ENCODE measurements around the gene TUBA3E.
"Not testable (repeated sequence)": the region's sequence is repeated elsewhere in the genome, so short reads cannot be mapped to it uniquely, and the experiment has no call there.

TUBA3E gene

DNA sequence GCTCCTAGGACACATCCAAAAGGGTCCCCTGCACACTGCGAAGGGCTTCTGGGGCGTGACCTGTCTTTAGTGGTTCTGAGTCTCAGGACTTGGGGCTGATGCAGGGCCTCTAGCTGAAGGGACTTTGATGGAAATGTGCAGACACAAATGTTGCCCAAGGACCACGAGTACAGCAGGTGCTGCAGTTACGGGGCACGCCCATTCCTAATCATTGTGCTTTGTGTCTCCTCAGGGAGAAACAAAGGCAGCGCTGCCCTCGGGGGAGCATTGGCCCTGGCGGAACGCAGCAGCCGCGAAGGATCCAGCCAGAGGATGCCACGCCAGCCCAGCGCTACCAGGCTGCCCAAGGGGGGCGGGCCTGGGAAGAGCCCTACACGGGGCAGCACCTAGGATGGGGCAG lies 8.0 kb downstream of the TUBA3E start:
- DNase-seq = no peak

DNA sequence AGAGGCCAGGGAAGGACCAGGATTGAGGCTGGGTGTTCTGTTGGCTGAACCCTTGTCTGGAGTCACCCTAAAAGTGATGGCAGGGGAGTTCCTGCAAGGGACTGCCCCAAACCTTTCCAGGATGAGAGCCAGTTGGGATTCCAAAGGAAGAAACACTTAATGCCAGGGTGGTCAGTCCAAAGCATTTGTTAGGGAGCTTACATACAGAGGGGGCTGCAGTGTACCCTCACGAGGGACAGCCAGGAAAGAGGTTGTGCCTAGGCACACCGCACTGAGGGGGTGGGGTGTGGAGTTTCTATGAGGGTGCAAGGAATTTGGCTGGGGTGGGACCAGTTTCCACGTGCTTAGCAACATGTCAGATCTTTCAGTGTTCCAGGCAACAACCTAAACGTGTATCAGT lies 9.3 kb downstream of the TUBA3E start:
- DNase-seq = not testable (repeated sequence)

- DNase-seq = not testable (repeated sequence)
Measured at GRCh38 chr2:130187859-130188792, 10.1 kb downstream of the TUBA3E start.

GRCh38 chr2:130187268-130187667 lies 11.0 kb downstream of the TUBA3E start:
- DNase-seq = no peak

DNA sequence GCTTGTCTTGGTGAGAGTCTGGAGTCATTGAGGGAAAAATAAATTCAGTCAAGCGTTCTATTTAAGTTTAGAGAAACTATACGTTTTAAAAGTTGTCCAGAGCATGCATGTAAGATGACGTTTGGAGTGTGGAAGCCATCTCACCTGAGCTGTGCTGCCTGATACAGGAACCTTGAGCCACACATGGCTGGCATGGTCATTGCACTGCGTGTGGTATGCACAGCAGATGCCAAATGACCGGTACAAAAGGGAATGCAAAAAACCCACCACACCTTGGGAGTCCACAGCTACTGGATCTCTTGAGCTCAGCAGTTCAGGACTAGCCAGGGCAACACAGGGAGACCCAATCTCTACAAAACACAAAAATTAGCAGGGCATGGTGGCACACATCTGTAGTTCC lies 11.8 kb downstream of the TUBA3E start:
- DNase-seq = no peak

GRCh38 chr2:130185896-130186295 lies 12.3 kb downstream of the TUBA3E start:
- no peak for DNase-seq

GRCh38 chr2:130185436-130185835 lies 12.8 kb downstream of the TUBA3E start:
- no peak for DNase-seq

DNA sequence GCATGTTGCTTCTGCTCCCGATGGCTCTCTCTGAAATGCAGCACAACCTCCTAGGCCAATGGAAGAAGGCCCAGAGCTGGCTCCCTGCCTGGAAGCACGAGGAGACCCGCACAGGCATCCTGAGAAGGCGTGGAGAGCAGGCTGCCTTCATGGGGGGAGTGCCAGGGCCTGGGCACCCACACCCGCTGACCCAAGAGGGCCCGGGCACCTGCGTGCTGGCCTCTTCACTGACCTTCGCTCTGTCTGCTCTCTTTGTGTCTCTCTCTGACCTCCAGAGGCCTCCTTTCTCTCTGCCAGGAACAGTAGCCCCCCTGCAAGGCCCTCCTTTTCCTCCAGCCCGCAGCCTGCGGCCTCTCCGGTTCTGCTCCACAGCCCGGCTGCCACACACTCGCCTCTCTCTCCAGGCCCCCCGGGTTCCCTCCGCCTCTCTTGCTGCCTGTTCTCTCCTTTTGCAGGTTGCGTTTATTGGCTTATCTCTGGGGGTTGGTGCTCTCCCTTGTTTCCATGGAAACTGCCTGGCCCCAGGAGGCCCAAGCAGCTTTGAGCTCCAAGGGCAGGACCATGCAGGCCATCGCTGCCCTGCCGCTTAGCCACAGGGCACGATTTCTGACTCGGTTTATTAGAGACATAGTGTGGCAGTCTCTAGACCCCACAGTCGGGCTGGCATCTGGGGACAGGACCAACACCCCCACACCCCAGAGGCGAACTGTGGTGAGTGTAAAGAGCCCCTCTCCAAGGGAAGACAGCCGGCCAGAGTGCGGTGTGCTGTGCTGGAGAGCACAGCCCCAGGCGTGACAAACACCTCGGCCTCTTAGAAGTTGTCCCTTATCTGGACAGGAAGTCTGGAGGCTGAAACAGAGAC lies 14.5 kb downstream of the TUBA3E start:
- no peak for DNase-seq

DNA sequence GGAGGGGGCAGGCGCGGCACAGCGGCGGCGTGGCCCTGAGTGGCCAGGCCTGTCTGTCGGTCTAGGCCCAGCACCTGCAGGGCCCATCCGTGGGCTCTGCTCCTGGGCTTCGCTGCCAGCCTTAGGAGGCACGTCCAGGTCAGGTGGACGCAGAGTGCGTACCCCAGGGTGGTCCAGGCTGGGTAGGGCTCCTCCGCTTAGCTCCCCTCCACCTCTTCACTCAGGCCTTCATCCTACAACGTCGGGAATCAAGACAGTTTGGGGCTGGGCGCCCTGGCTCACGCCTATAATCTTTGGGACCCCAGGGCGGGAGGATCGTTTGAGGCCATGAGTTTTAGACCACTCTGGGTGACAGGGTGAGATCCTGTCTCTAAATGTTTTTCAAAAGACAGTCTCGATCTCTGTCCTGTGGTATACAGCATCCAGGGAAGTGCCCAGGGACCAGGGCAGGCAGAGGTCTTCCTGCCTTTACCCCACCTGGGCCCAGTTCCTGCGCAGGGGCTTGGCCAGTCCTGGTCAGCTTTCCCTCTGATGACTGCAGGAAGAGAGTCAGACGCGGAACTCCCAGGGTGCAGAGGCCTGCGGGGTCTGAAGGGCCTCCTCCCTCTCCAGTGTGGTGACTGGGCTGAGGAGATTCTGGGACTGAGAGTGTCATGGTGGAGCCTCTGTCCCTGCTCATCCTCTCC lies 15.3 kb downstream of the TUBA3E start:
- DNase-seq = not testable (repeated sequence)

GRCh38 chr2:130181880-130182682 lies 16.2 kb downstream of the TUBA3E start, which contains the start of gene MZT2B:
TSS of gene MZT2B (plus strand) at chr2:130182262. CDS start at chr2:130182283, 21 bp downstream.
- DNase-seq = peak; percentile 75

GRCh38 chr2:130181325-130181879 lies 16.8 kb downstream of the TUBA3E start, which contains the start of gene SMPD4:
TSS of gene SMPD4 (minus strand) at chr2:130181602. CDS start at chr2:130176592, 5,010 bp downstream.
- DNase-seq = peak; percentile 94

DNA sequence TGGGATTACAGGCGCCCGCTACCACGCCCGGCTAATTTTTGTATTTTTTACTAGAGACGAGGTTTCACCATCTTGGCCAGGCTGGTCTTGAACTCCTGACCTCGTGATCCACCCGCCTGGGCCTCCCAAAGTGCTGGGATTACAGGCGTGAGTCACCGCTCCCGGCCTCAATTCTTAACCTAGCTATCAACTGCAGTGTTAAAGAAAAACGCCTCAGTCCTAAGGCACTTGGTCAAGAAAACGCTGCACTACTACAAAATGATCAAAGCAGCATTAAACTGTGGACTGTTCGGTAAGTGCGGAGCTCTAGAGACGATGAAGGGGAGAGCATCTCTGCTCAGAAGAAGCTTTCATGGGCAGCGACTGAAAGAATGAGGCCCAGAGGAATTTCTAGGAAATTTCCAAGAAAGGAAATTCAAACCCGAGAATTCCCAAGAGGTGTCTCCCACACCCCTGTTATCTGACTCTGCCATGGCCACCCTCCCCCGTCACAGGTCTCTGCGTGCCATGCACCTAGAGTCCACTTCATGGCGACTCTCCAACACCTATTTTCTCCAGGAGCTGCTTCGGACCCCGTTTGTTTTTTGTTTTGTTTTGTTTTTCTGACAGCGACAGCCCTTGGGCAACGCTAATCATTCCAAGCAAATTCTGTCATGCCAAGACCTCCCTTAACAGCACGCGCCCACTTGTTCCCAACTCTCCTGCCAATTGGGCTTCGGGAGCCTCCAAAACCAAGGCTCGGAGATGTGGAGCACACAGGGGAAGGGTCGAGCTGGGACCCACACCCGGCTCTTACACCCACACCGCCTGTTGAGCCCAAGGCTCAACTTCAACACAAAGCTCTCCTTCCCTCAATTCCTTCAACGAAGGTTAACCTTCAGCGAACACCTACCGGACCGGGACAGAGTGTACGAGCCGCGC lies 17.6 kb downstream of the TUBA3E start:
- not testable (repeated sequence) for DNase-seq

GRCh38 chr2:130174866-130175265 lies 23.4 kb downstream of the TUBA3E start:
- not testable (repeated sequence) for DNase-seq

- no peak for DNase-seq
Measured at GRCh38 chr2:130169896-130170295, 28.3 kb downstream of the TUBA3E start.

GRCh38 chr2:130169163-130169562 lies 29.1 kb downstream of the TUBA3E start:
- not testable (repeated sequence) for DNase-seq

DNA sequence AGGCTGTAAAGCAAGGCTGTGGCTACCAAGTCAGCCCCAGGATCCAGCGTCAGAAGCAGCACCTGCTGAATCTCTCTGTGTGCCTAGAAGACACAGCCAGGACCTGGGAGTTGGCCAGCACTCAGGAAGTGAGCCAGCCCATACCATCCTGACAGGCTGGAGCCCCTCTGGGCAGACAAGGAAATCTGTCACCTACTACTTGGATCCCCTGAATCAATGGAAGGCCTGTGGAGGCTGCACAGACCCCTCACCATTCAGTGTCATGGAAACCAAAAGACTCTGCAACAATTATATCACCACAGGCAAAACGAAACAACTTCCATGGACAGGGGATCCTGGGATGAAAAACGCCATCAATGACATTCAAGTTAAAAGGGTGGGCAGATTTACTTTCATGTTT lies 31.6 kb downstream of the TUBA3E start:
- DNase-seq = not testable (repeated sequence)

GRCh38 chr2:130165293-130166016 lies 32.8 kb downstream of the TUBA3E start:
- no peak for DNase-seq

- DNase-seq = no peak
Measured at GRCh38 chr2:130162968-130163367, 35.3 kb downstream of the TUBA3E start.

DNA sequence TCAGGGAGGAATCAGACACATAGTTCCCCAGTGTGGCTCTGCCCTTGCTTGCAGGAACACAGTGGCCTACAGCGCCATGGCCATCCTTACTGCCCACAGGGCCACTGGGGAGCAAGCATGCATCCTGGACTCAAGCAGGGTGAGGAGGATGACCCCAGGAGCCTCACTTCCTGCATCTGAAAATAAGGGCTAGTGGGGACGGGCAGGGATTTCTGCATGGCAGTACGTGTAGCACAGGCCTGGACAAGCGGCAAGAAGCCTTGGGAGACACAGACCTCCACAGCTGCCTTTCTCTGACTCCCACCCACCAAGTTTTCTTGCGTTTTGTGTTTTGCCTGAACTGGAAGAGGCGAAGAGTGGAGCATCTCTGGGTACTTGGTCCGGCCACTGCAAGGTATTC lies 35.8 kb downstream of the TUBA3E start:
- DNase-seq = not testable (repeated sequence)
